ENCODE measurements around the gene SLC12A4.
A peak's percentile ranks its signal among the peaks of the same experiment; 100 is the strongest.

Gene SLC12A4

GRCh38 chr16:67928147-67928546 lies 40.3 kb downstream of the SLC12A4 start:
- Histone ChIP-seq H3K27ac (ENCODE audit: low read depth, low read length) (no peak overlapping the region), H3K4me3 (ENCODE audit: low read depth in 1 of 5, low read length in 5 of 5) (no peak overlapping the region), H3K36me3 (ENCODE audit: control insufficient read depth in 5 of 5, insufficient read depth in 5 of 5, low read length in 5 of 5) (peaks cover 0 to 66% (median 38%) of the 10 kb centered on the region in 5 donors), H3K27me3 (ENCODE audit: control insufficient read depth in 5 of 5, insufficient read depth in 4 of 5, low read length in 5 of 5) (no peaks in the 10 kb centered on the region), H3K9me3 (ENCODE audit: control insufficient read depth in 5 of 5, low read length in 5 of 5) (no peaks in the 10 kb centered on the region), H3K9ac (ENCODE audit: low read length in 5 of 5) (no peak overlapping the region), H3K4me1 (ENCODE audit: control insufficient read depth in 5 of 5, insufficient read depth in 5 of 5, low read length in 5 of 5) (peaks cover 7 to 25% (median 23%) of the 10 kb centered on the region in 5 donors)

DNA sequence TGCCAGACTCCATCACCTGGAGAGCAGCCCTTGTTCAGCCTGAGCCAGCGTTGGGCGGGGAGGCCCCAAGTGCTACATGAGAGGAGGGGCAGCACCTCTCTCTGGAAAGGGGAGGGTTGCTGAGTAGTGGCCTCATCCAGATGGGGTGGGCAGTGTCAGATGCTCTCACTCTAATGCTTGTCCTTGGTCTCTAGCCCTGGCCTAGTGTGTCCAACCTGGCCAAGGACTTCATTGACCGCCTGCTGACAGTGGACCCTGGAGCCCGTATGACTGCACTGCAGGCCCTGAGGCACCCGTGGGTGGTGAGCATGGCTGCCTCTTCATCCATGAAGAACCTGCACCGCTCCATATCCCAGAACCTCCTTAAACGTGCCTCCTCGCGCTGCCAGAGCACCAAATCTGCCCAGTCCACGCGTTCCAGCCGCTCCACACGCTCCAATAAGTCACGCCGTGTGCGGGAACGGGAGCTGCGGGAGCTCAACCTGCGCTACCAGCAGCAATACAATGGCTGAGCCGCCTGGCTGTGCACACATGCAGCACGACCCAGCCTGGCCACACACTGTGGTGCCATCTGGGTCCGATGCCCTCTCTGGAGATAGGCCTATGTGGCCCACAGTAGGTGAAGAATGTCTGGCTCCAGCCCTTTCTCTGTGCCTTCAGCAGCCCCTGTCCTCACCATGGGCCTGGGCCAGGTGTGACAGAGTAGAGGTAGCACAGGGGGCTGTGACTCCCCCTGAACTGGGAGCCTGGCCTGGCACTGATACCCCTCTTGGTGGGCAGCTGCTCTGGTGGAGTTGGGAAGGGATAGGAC lies 41.1 kb downstream of the SLC12A4 start:
- H3K9ac ChIP-seq (ENCODE audit: low read length in 5 of 5): peak overlapping the region in 1 of 5 donors; percentile 33
- peaks cover 0 to 71% (median 37%) of the 10 kb centered on the region in 5 donors for H3K36me3 ChIP-seq (ENCODE audit: control insufficient read depth in 5 of 5, insufficient read depth in 5 of 5, low read length in 5 of 5)

DNA sequence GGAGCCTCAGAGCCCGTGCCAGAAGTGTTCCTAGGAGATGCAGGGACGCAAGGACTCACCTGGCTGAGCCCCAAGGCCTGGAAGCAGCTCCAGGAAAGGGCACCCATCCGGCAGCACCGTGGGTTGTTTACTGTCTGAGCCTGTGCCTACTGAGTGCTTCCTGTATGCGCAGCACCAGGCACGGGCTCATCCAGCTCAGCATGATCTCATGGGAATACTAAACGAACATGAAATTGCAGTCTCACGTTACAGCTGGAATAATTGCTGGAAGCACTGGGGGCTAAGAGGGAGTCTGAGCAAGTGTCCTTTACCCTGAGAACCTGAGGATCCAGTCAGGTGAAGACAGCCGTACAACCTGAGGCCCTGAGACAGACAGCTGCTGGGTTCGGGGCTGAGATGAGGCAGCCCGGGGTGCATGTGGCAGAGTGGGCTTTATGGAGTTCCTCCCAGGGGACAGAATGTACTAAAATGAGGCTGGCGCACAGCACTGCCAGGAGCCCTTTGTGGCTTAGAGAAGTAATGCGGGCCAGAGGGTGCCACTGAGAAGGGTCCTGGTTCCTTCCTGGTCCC lies 42.2 kb downstream of the SLC12A4 start:
- Histone ChIP-seq H3K4me3 (ENCODE audit: low read depth in 1 of 5, low read length in 5 of 5) (peak overlapping the region in 1 of 5 donors; percentile 8), H3K4me1 (ENCODE audit: control insufficient read depth in 5 of 5, insufficient read depth in 5 of 5, low read length in 5 of 5) (peaks cover 7 to 25% (median 23%) of the 10 kb centered on the region in 5 donors), H3K27me3 (ENCODE audit: control insufficient read depth in 5 of 5, insufficient read depth in 4 of 5, low read length in 5 of 5) (no peaks in the 10 kb centered on the region), H3K36me3 (ENCODE audit: control insufficient read depth in 5 of 5, insufficient read depth in 5 of 5, low read length in 5 of 5) (peaks cover 0 to 63% (median 36%) of the 10 kb centered on the region in 5 donors), H3K9ac (ENCODE audit: low read length in 5 of 5) (peak overlapping the region in 3 of 5 donors; percentile 22 to 53 (median 33)), H3K9me3 (ENCODE audit: control insufficient read depth in 5 of 5, low read length in 5 of 5) (no peaks in the 10 kb centered on the region), H3K27ac (ENCODE audit: low read depth, low read length) (no peak overlapping the region)

More for the DNA sequence above, 41.1 kb downstream of the SLC12A4 start:
- H3K9me3 ChIP-seq (ENCODE audit: control insufficient read depth in 5 of 5, low read length in 5 of 5): no peaks in the 10 kb centered on the region
- H3K27me3 ChIP-seq (ENCODE audit: control insufficient read depth in 5 of 5, insufficient read depth in 4 of 5, low read length in 5 of 5): no peaks in the 10 kb centered on the region
- no peak overlapping the region for H3K27ac ChIP-seq (ENCODE audit: low read depth, low read length)
- peaks cover 7 to 25% (median 23%) of the 10 kb centered on the region in 5 donors for H3K4me1 ChIP-seq (ENCODE audit: control insufficient read depth in 5 of 5, insufficient read depth in 5 of 5, low read length in 5 of 5)
- no peak overlapping the region for H3K4me3 ChIP-seq (ENCODE audit: low read depth in 1 of 5, low read length in 5 of 5)

DNA sequence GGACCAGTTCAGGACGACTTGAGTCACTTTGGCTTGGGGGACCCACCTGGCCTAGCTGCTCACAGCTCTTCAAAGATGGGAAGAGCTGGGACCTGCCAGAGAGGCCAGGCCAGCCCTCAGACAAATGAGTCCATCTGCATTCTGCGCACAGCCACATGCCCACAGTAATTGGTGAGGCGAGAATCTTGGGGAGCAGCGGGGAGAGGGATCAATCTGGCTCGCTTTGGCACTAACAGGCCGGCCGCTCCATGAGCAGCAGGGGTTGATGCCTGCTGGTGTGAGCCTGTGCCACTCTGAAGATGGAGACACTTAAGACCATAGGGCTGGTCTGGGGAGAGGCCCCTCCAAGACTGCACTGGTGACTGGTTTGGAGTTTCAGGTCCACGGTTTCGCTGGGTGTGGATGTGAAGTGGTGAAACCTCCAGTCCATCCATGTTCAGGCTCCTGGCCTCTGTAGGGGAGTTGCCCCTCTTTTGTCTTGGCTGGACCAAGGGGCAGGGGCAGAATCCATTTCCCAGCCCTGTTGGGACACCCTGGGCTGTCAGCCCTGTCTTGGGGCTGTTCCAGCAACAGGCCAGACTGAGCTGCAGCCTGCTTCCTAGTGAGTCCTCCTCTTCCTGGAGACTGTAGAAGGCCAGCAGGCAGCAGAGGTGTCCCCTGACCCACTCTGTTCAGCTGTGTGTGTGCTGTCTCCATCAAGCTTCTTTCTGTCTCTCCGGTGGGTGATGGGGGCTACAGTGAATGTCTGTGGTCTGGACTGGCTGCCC lies 44.1 kb downstream of the SLC12A4 start:
- no peak overlapping the region for H3K27ac ChIP-seq (ENCODE audit: low read depth, low read length)
- peaks cover 0 to 50% (median 29%) of the 10 kb centered on the region in 5 donors for H3K36me3 ChIP-seq (ENCODE audit: control insufficient read depth in 5 of 5, insufficient read depth in 5 of 5, low read length in 5 of 5)
- peaks cover 8 to 28% (median 24%) of the 10 kb centered on the region in 5 donors for H3K4me1 ChIP-seq (ENCODE audit: control insufficient read depth in 5 of 5, insufficient read depth in 5 of 5, low read length in 5 of 5)
- no peak overlapping the region for H3K4me3 ChIP-seq (ENCODE audit: low read depth in 1 of 5, low read length in 5 of 5)
- no peaks in the 10 kb centered on the region for H3K27me3 ChIP-seq (ENCODE audit: control insufficient read depth in 5 of 5, insufficient read depth in 4 of 5, low read length in 5 of 5)
- H3K9me3 ChIP-seq (ENCODE audit: control insufficient read depth in 5 of 5, low read length in 5 of 5): no peaks in the 10 kb centered on the region
- H3K9ac ChIP-seq (ENCODE audit: low read length in 5 of 5): peak overlapping the region in 2 of 5 donors; percentile 26 to 28

- Histone ChIP-seq H3K9me3 (ENCODE audit: control insufficient read depth in 5 of 5, low read length in 5 of 5) (no peaks in the 10 kb centered on the region), H3K27me3 (ENCODE audit: control insufficient read depth in 5 of 5, insufficient read depth in 4 of 5, low read length in 5 of 5) (no peaks in the 10 kb centered on the region), H3K27ac (ENCODE audit: low read depth, low read length) (no peak overlapping the region), H3K9ac (ENCODE audit: low read length in 5 of 5) (no peak overlapping the region), H3K4me1 (ENCODE audit: control insufficient read depth in 5 of 5, insufficient read depth in 5 of 5, low read length in 5 of 5) (peaks cover 9 to 28% (median 24%) of the 10 kb centered on the region in 5 donors), H3K4me3 (ENCODE audit: low read depth in 1 of 5, low read length in 5 of 5) (no peak overlapping the region), H3K36me3 (ENCODE audit: control insufficient read depth in 5 of 5, insufficient read depth in 5 of 5, low read length in 5 of 5) (peaks cover 0 to 49% (median 28%) of the 10 kb centered on the region in 5 donors)
These were observed 44.9 kb downstream of the SLC12A4 start for GRCh38 chr16:67923414-67924116.

DNA sequence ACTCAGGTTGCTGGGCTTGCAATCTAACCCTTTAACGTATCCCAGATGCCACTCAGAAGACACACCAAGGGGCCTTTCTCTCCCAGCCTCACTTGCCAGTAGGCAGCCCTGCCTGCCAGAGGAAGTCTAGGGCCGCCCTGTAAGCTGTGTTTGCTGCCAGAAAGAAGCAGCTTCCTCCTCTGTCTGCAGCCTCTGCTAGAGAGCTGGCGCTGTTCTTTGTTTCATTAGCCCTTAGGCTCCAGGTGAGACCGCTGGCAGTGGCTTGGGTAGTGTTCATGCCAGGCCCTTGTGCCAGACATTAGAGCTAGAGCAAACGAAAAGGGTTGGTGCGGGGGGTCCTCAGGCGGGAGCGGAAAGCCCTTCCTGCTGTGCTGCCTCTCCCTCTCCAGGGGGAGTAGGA lies 45.7 kb downstream of the SLC12A4 start:
- Histone ChIP-seq H3K9ac (ENCODE audit: low read length in 5 of 5) (no peak overlapping the region), H3K9me3 (ENCODE audit: control insufficient read depth in 5 of 5, low read length in 5 of 5) (no peaks in the 10 kb centered on the region), H3K4me1 (ENCODE audit: control insufficient read depth in 5 of 5, insufficient read depth in 5 of 5, low read length in 5 of 5) (peaks cover 9 to 33% (median 29%) of the 10 kb centered on the region in 5 donors), H3K36me3 (ENCODE audit: control insufficient read depth in 5 of 5, insufficient read depth in 5 of 5, low read length in 5 of 5) (peaks cover 0 to 41% (median 24%) of the 10 kb centered on the region in 5 donors), H3K4me3 (ENCODE audit: low read depth in 1 of 5, low read length in 5 of 5) (no peak overlapping the region), H3K27ac (ENCODE audit: low read depth, low read length) (no peak overlapping the region), H3K27me3 (ENCODE audit: control insufficient read depth in 5 of 5, insufficient read depth in 4 of 5, low read length in 5 of 5) (no peaks in the 10 kb centered on the region)

GRCh38 chr16:67922221-67922620 lies 46.2 kb downstream of the SLC12A4 start:
- no peak overlapping the region for H3K27ac ChIP-seq (ENCODE audit: low read depth, low read length)
- H3K4me1 ChIP-seq (ENCODE audit: control insufficient read depth in 5 of 5, insufficient read depth in 5 of 5, low read length in 5 of 5): peaks cover 9 to 39% (median 34%) of the 10 kb centered on the region in 5 donors
- no peak overlapping the region for H3K9ac ChIP-seq (ENCODE audit: low read length in 5 of 5)

GRCh38 chr16:67919622-67920221 lies 48.7 kb downstream of the SLC12A4 start:
- Histone ChIP-seq H3K27ac (ENCODE audit: low read depth, low read length) (no peak overlapping the region), H3K4me3 (ENCODE audit: low read depth in 1 of 5, low read length in 5 of 5) (no peak overlapping the region), H3K9ac (ENCODE audit: low read length in 5 of 5) (no peak overlapping the region), H3K27me3 (ENCODE audit: control insufficient read depth in 5 of 5, insufficient read depth in 4 of 5, low read length in 5 of 5) (no peaks in the 10 kb centered on the region), H3K36me3 (ENCODE audit: control insufficient read depth in 5 of 5, insufficient read depth in 5 of 5, low read length in 5 of 5) (peaks cover 0 to 58% (median 27%) of the 10 kb centered on the region in 5 donors), H3K9me3 (ENCODE audit: control insufficient read depth in 5 of 5, low read length in 5 of 5) (no peaks in the 10 kb centered on the region), H3K4me1 (ENCODE audit: control insufficient read depth in 5 of 5, insufficient read depth in 5 of 5, low read length in 5 of 5) (peaks cover 1 to 40% (median 25%) of the 10 kb centered on the region in 5 donors)

More at GRCh38 chr16:67922221-67922620, 46.2 kb downstream of the SLC12A4 start:
- Histone ChIP-seq H3K9me3 (ENCODE audit: control insufficient read depth in 5 of 5, low read length in 5 of 5) (no peaks in the 10 kb centered on the region), H3K36me3 (ENCODE audit: control insufficient read depth in 5 of 5, insufficient read depth in 5 of 5, low read length in 5 of 5) (peaks cover 0 to 38% (median 19%) of the 10 kb centered on the region in 5 donors), H3K4me3 (ENCODE audit: low read depth in 1 of 5, low read length in 5 of 5) (no peak overlapping the region), H3K27me3 (ENCODE audit: control insufficient read depth in 5 of 5, insufficient read depth in 4 of 5, low read length in 5 of 5) (no peaks in the 10 kb centered on the region)

DNA sequence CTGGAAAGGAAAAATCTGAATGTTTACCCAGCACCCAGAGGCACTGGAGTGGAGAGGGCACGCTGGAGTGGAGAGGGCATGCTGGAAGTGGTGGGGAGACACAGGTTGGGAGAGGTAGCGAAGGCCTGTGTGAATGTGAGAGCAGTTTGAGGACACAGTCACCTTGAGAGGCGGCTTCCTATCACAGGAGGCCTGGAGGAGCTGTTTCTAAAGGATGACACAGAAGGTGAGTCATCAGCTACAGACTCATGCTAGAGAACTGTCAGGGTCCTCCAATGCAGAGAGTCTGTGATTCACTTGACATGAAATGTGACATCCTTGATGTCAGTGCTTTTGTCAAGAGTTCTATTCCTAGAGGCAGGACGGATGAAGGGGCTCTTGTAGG lies 50.6 kb downstream of the SLC12A4 start:
- peak overlapping the region; percentile 18 for H3K27ac ChIP-seq (ENCODE audit: low read depth, low read length)
- H3K4me1 ChIP-seq (ENCODE audit: control insufficient read depth in 5 of 5, insufficient read depth in 5 of 5, low read length in 5 of 5): peaks cover 1 to 35% (median 25%) of the 10 kb centered on the region in 5 donors

More for the DNA sequence above, 50.6 kb downstream of the SLC12A4 start:
- H3K9ac ChIP-seq (ENCODE audit: low read length in 5 of 5): peak overlapping the region in 1 of 5 donors; percentile 41
- H3K36me3 ChIP-seq (ENCODE audit: control insufficient read depth in 5 of 5, insufficient read depth in 5 of 5, low read length in 5 of 5): peaks cover 0 to 45% (median 20%) of the 10 kb centered on the region in 5 donors
- no peak overlapping the region for H3K4me3 ChIP-seq (ENCODE audit: low read depth in 1 of 5, low read length in 5 of 5)
- no peaks in the 10 kb centered on the region for H3K27me3 ChIP-seq (ENCODE audit: control insufficient read depth in 5 of 5, insufficient read depth in 4 of 5, low read length in 5 of 5)
- H3K9me3 ChIP-seq (ENCODE audit: control insufficient read depth in 5 of 5, low read length in 5 of 5): no peaks in the 10 kb centered on the region
